BE2C (cell line): Measurements from ENCODE around the gene SLC2A5.

Experiments
- DNase-seq: peaks from one replicate; pipeline ENCODE4 v3.0.0-alpha.2; 2020
- H3K27me3 ChIP-seq: fragments of 250-450 bp; sonication (Bioruptor Pico); 2 replicates; pipeline ENCODE4 v1.5.1; 2020; ENCODE audit warnings: mild to moderate bottlenecking
- H3K36me3 ChIP-seq: fragments of 250-450 bp; sonication (Bioruptor Pico); 2 replicates; pipeline ENCODE4 v1.5.1; 2020; ENCODE audit warnings: mild to moderate bottlenecking
- H3K4me1 ChIP-seq: fragments of 250-450 bp; sonication (Bioruptor Pico); 2 replicates; pipeline ENCODE4 v1.5.1; 2020
- H3K4me3 ChIP-seq: 2 replicates; pipeline ENCODE4 v1.5.1; 2011; ENCODE audit warnings: low read depth, low read length
- H3K9me3 ChIP-seq: fragments of 250-450 bp; sonication (Bioruptor Pico); 2 replicates; pipeline ENCODE4 v1.5.1; 2020
- CTCF ChIP-seq: IDR thresholded peaks from 2 replicates; pipeline ENCODE4 v1.5.1; 2012; ENCODE audit warnings: mild to moderate bottlenecking, low read depth, low read length

SLC2A5 gene

GRCh38 chr1:9111357-9111691 is 41.9 kb upstream of the SLC2A5 start:
- no peaks in the 10 kb centered on the region for H3K36me3 ChIP-seq
- no peak overlapping the region for H3K4me3 ChIP-seq
- no peak for TF ChIP-seq CTCF
- no peaks in the 10 kb centered on the region for H3K27me3 ChIP-seq
- DNase-seq, result no peak
- no peaks in the 10 kb centered on the region for H3K4me1 ChIP-seq
- no peaks in the 10 kb centered on the region for H3K9me3 ChIP-seq

GRCh38 chr1:9110669-9111356 is 41.4 kb upstream of the SLC2A5 start:
- TF ChIP-seq CTCF, result peak; percentile 75
- Histone ChIP-seq H3K27me3 (no peaks in the 10 kb centered on the region), H3K9me3 (no peaks in the 10 kb centered on the region), H3K4me3 (no peak overlapping the region), H3K4me1 (no peaks in the 10 kb centered on the region), H3K36me3 (no peaks in the 10 kb centered on the region)
- peak; percentile 88 for DNase-seq

GRCh38 chr1:9108056-9108665 is 38.7 kb upstream of the SLC2A5 start:
- no peak overlapping the region for H3K4me3 ChIP-seq
- no peaks in the 10 kb centered on the region for H3K4me1 ChIP-seq
- H3K9me3 ChIP-seq, result no peaks in the 10 kb centered on the region
- no peaks in the 10 kb centered on the region for H3K27me3 ChIP-seq
- H3K36me3 ChIP-seq, result no peaks in the 10 kb centered on the region
- no peak for TF ChIP-seq CTCF
- DNase-seq, result no peak

GRCh38 chr1:9107136-9107535 is 37.7 kb upstream of the SLC2A5 start:
- Histone ChIP-seq H3K4me3 (no peak overlapping the region), H3K36me3 (no peaks in the 10 kb centered on the region), H3K27me3 (no peaks in the 10 kb centered on the region), H3K9me3 (no peaks in the 10 kb centered on the region), H3K4me1 (no peaks in the 10 kb centered on the region)
- DNase-seq, result no peak
- no peak for TF ChIP-seq CTCF

- no peak for TF ChIP-seq CTCF
- Histone ChIP-seq H3K27me3 (no peaks in the 10 kb centered on the region), H3K4me3 (no peak overlapping the region), H3K4me1 (no peaks in the 10 kb centered on the region), H3K36me3 (no peaks in the 10 kb centered on the region), H3K9me3 (no peaks in the 10 kb centered on the region)
- DNase-seq, result no peak
These were observed 36.9 kb upstream of the SLC2A5 start for GRCh38 chr1:9106286-9106685.

GRCh38 chr1:9105336-9105867 is 36.0 kb upstream of the SLC2A5 start:
- no peak for TF ChIP-seq CTCF
- no peaks in the 10 kb centered on the region for H3K9me3 ChIP-seq
- no peaks in the 10 kb centered on the region for H3K4me1 ChIP-seq
- no peak for DNase-seq
- no peaks in the 10 kb centered on the region for H3K27me3 ChIP-seq
- no peak overlapping the region for H3K4me3 ChIP-seq
- no peaks in the 10 kb centered on the region for H3K36me3 ChIP-seq
